Right ventricle myocardium inferior (tissue), 1 donor: ENCODE measurements around the gene MAPRE3. TPM values are rescaled to one million over a fixed set of nuclear protein-coding genes. Genes with fewer than 3 reads are reported as not detected.

Experiments used
- ATAC-seq: fragments of 200-7000 bp; cut with Tn5 transposase; one replicate; pipeline ENCODE4 v1.9.1; 2020; ENCODE audit warnings: mild to moderate bottlenecking, moderate library complexity
- DNase-seq: peaks from one replicate; pipeline ENCODE4 v3.0.0; 2021; ENCODE audit errors: missing footprints
- intact Hi-C: fragments of 100-400 bp; cut with DNase I; formaldehyde crosslinking; loops from one replicate; pipeline ENCODE4 v1.11.0; 2022
- total RNA-seq: library from RNA; stranded (reverse); fragmentation: NEBNext Ultra II Directional; extraction: Animal tissue kit (Norgen Biotek cat#: 25700); gene quantifications from one replicate; pipeline ENCODE4 v1.2.1, GENCODE V29; 2021
- donor health status: DM: no; HTN: yes; CAD: no; lungs with severe emphysema.

The MAPRE3 gene
- total RNA-seq, 1 donor from 2014 or later: 58.9 TPM

- intact Hi-C loops: no loop called here
- ATAC-seq (no peak), DNase-seq (no peak)
Observed at GRCh38 chr2:27003007-27003406, 32.6 kb downstream of the MAPRE3 start.

DNA sequence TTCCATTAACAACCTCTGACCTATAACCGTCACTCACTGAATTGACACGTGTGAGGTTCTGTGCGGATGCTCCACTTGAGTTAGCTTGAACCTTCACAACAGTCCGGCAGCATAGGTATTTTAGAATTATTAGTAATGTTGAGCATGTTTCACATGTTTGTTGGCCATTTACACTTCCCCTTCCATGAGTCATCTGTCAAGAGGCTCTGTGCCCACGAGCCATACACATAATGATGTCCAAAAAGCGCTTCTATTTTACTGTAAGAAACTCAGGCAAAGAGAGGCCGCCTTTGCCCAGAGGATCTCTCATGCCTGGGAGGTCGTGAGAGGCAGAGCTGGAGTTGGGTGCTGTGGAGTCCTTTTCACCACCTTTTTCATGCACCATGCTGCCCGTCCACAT, 33.4 kb downstream of the MAPRE3 start:
- intact Hi-C loops: no loop called here
- DNase-seq (no peak), ATAC-seq (no peak)

DNA sequence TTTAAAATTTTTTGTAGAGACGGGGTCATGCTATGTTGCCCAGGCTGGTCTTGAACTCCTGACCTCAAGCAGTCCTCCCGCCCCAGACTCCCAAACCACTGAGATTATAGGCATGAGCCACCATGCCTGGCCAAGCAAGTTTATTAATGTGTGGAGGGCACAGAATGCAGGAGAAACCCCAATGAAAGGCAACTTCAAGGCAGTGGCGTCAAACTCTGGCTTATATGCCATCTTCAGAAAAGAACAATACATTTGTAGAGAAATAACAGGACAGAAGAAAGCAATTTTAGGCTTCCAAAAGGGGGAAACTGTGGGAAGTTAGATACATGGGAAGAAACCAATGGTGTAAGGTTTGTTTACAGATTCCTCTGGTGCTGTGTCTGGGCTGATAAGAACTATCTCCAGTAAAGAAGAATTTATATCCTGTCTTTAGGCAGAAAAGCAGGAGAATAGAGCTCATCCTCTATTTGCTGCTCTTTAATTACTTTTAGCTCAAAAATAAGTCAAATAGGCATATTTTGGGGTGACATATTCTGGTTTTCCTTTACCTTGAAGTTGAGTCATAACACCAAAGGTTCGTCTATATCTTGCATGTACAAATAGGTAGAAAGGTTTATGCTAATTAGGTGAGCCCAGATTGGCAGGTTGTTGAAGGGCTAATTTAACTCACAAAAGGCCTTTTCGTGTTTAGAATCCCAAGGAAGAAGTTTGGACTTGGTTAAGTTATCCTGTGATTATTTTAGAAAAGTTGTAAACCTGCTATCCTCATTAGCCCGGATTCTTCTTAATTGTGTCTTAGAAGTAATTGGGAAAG, 36.4 kb downstream of the MAPRE3 start:
- ATAC-seq (no peak), DNase-seq (no peak)
- intact Hi-C loops: no loop called here

DNA sequence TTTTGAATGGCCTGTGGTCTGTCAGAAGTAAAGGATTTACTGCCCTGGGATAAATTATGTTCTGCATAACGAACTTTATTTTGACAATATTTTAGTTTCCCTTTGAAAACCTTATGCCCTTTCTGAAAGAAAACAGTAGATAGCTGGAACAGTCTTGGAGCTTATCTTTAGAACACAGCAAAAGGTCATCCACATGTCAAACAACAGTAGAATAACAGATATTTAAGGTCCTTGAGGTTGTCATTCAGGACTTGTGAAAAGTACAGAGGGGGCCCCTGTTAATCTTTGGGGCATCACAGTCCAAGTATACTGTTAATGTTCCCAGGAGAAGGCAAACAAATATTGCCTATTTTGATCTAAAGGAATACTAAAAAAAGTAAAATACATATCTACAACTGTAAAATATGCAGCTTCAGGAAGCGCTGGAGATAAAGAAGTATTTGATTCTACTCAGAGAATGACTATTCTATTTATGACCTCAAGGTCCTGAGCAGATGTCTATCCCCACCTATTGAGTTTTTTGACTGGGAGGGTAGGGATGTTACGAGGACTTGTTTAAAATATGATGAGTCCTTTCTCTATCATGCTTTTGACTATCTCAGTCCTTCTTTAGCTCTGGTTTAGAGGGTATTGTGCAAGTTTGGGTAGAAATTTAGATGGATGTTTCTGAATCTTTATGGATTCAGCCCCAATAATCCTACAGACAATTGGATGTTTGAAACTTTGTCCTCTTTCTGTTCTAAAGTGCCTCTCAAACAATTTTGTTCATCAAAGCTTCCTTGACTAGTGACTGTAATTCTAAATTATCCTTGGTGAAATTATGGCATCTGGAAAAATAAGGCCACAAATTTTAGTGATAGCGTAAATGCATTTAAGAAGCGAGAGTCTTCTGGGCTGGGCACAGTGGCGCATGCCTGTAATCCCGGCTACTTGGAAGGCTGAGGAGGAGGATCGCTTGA, 37.3 kb downstream of the MAPRE3 start:
- DNase-seq (no peak), ATAC-seq (peak; percentile 32)
- intact Hi-C loops: no loop called here

GRCh38 chr2:27008678-27009077, 38.2 kb downstream of the MAPRE3 start:
- no peak for ATAC-seq
- no peak for DNase-seq
- intact Hi-C loops: no loop called here

DNA sequence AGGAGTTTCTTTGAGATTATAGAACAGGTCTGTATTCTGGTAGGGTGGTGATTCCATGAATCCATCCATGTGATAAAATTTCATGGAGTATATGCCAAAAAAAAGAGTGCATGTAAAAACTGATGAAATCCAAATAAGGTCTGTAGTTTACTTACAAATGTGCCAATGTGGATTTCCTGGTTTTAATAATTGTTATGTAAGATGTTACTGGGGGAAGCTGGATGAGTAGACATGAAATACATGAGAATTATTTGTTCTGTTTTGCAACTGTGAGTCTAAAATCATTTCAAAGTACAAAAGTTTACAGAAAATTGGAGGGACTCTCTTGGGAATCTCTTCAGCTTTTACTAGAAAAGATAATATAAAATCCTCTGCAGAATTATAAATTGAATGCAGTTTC, 38.6 kb downstream of the MAPRE3 start:
- intact Hi-C loops: no loop called here
- ATAC-seq (no peak), DNase-seq (no peak)

DNA sequence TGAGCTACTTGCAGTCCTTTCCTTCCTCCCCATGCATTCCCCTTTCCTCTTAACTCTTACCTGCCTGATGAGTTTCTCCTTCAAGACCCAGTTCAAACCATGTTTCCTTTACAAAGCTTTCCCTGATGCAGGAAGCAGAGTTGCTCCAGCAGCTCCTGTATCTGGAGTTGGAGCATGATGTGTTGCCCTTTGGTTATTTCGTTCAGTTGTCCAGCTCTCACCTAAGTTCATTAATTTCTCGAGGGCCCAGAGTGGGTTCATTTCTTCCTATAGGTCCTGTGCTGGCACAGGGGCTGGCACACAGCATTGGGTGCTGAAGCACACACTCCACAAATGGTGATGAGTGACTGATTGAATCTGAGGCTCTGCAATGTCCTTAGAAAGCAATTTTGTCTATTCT, 39.3 kb downstream of the MAPRE3 start:
- DNase-seq: no peak
- intact Hi-C loops: no loop called here
- ATAC-seq: no peak

GRCh38 chr2:27010139-27010538, 39.7 kb downstream of the MAPRE3 start:
- intact Hi-C loops: no loop called here
- ATAC-seq (no peak), DNase-seq (no peak)

DNA sequence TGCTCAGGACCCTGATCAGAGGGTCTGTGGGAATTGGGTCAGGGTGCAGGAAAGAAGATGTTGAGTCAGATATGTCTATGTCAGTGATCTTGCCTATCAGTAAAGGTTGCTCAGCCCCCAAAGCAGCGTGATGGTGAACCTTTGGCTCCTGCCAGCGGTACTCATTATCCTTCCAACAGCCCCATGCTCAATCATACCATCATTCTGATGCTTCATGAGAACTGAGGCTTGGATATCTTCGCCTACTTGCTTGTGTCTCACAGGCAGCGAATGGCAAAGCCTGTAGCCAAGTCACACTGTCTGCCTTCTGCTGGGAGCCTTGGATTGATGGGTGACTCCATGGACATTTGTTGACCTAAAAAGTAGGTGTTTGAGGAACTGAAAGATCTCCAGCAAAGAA, 43.3 kb downstream of the MAPRE3 start:
- DNase-seq: no peak
- intact Hi-C loops: no loop called here
- no peak for ATAC-seq

- ATAC-seq: no peak
- intact Hi-C loops: no loop called here
- DNase-seq: no peak
Observed at GRCh38 chr2:27014771-27015433, 44.5 kb downstream of the MAPRE3 start.

DNA sequence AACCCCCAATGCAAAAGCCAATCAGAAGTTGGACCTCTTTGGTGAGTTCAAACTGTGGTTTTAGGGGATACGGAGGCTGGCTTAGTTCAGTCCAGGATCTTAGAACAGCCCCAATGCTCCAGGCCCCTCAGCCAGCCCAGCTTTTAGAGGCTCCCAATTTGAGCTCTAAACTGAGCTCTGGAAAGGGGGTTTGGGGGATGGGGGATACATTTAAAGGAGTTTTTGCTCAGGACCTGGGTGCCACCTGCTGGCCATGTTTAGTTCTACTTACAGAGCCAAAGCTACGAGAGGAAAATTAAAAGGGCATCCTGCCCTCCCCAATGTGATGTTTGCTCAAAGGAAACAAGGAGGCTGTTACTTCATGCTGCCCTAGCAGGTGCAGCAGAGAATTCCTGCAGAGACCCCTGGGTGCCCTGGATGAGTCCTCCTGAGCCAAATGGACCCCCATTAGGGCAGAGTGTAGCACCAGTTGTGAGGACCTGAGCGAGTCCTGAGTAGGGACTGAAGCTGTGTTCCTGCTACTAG, 46.4 kb downstream of the MAPRE3 start:
- peak; percentile 8 for ATAC-seq
- no peak for DNase-seq
- intact Hi-C loops: loop anchor here (1.0 to 2.0 kb wide), 2 partner anchors 46 to 56 kb away; partner anchors contain the start of gene MAPRE3

GRCh38 chr2:27018142-27018541, 47.7 kb downstream of the MAPRE3 start:
- peak; percentile 69 for ATAC-seq
- no peak for DNase-seq
- intact Hi-C loops: no loop called here

DNA sequence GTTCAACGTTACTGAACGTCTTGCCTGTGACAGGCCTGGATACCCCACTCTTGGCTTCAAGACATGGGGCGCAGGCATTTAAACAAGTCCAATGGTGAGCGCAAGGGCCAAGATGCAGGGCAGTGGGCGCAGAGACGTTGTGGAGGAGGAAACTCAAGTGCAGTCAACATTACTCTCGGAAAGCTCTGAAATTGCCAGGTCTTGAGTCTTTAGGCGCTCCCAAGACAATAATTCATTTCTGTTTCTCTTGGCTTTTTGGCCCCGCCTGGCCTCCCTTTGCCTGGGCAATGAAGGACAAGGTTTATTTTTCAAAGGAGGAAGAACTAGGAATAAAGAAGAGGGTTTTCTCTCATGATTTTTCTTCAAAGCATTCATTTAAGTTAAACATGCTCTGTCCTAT, 49.0 kb downstream of the MAPRE3 start:
- intact Hi-C loops: no loop called here
- DNase-seq (no peak), ATAC-seq (no peak)

DNA sequence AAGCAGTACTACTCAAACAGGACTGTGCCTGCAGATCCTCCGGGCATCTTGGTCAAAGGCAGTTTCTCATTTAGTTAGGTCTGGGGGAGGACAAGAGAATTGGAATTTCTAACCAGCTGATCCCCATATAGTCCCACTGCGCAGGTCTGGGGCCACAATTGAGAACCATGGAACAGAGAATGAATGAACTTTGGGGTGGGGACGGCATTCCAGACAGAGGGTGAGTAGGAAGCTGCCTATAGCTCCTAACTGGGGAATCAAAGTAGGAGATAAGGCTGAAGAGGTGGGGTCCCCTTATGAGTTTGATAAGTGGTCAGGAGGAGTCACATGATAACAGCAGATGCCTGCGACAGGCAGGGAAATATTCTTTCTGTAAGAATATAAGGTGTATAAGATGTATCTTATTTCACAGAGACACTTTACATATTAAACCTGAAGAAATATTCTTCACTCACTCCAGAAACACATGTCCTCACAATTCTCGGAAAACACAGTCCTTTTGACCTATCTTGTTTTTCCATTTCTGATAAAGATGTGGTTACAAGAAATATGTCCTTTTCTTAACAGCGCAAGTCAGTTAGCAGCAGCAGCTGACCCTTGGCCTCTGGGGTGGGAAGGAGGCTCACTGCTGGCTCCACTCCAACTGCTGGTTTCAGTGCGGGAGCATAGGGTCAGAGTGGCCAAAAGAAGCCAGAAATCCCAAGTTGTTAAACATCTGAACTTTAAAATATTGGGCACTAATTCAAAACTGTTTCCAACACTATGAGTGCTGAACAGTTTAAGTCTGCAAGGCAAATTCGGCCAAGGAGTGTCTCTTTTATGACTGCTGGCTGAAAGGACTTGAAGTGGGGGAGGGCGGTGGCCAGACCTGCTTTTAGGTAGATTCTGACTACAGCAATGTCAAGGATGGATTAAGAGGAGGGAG, 49.8 kb downstream of the MAPRE3 start:
- intact Hi-C loops: no loop called here
- peak; percentile 55 for ATAC-seq
- DNase-seq: no peak

DNA sequence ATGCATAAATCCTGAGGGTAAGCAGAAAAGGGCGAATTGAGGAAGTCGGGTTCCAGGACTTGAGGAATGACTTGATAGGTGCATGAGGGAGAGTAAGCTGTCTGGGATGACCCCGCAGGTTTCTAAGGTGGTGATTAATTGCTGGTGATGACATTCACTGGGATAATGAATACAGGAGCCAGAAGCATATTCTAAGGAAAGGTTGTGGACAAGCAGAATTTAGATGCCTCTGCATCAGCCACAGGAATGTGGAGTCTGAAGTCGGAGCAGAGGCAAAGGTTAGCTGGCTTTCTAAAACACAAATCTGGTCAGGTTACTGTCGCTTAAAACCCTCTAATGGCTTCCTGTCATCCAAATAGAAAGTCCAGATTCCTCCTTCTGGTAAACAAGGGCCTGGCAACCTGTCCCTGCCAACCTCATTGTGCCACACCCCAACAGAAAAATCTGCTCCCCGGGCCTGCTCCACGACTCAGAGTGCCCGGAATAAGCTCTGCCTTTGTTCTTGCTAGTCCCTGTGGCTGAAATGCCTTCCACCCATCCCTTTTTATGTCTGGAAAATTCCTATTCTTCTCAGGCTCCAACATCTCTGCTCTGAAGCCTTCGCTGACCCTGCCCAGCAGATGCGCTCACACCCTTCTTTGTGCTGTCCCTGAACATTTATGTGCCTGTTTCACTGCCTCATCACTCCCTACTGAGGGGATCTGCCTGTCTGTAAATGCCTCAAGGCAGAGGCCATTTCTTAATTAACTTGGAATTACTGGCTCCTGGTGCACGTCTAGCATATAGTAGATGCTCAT, 51.0 kb downstream of the MAPRE3 start:
- intact Hi-C loops: no loop called here

GRCh38 chr2:27023740-27024139, 53.3 kb downstream of the MAPRE3 start:
- DNase-seq: no peak
- intact Hi-C loops: no loop called here

More for the DNA sequence above, 51.0 kb downstream of the MAPRE3 start:
- ATAC-seq (no peak), DNase-seq (no peak)

DNA sequence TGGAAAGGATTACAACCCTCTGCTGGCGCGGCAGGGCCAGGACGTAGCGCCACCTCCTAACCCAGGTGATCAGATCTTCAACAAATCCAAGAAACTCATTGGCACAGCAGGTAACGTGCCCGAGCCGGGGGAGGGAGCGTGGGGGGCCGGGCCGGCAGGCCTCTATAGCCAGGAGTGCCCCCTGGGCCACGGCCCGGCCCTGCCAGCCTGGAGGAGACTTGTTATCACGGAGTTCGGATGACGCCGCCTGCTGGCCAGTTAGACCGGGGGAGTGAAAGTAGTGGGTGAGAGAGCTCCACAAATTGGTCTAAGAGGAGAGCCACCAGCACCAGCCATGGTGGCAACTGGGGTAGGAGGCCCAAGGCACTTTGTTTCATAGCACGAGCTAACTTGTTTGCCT, 53.8 kb downstream of the MAPRE3 start:
- intact Hi-C loops: no loop called here
- no peak for ATAC-seq
- no peak for DNase-seq

More at GRCh38 chr2:27023740-27024139, 53.3 kb downstream of the MAPRE3 start:
- ATAC-seq: no peak
